H9 (cell line): ENCODE data around the gene ENDOV. TPM values are rescaled to one million over a fixed set of nuclear protein-coding genes. Genes with fewer than 3 reads are reported as not detected.

Experiments
- DNase-seq: peaks from one replicate; pipeline ENCODE4 v3.0.0-alpha.2; 2017
- H2AFZ ChIP-seq: one replicate; pipeline ENCODE4 v1.6.1; 2013; ENCODE audit warnings: mild to moderate bottlenecking, low read length, control low read depth, moderate library complexity
- H2AK5ac ChIP-seq: 2 replicates; pipeline ENCODE4 v1.6.1; 2013; ENCODE audit warnings: low read length, control low read depth, mixed read lengths; ENCODE audit not compliant: insufficient read length
- H2BK120ac ChIP-seq: one replicate; pipeline ENCODE4 v1.6.1; 2013; ENCODE audit warnings: low read depth, mild to moderate bottlenecking, low read length, control low read depth, inconsistent platforms; ENCODE audit not compliant: poor library complexity, severe bottlenecking
- H2BK12ac ChIP-seq: 2 replicates; pipeline ENCODE4 v1.6.1; 2013; ENCODE audit warnings: low read length, control low read depth, mixed read lengths, low read depth; ENCODE audit not compliant: insufficient read length
- H2BK15ac ChIP-seq: 2 replicates; pipeline ENCODE4 v1.6.1; 2013; ENCODE audit warnings: low read depth, low read length, control low read depth
- H2BK20ac ChIP-seq: one replicate; pipeline ENCODE4 v1.6.1; 2013; ENCODE audit warnings: low read depth, mild to moderate bottlenecking, low read length, control low read depth, inconsistent platforms; ENCODE audit not compliant: poor library complexity, severe bottlenecking
- H2BK5ac ChIP-seq: 2 replicates; pipeline ENCODE4 v1.6.1; 2013; ENCODE audit warnings: low read length, control low read depth, mixed read lengths; ENCODE audit not compliant: insufficient read length
- H3K14ac ChIP-seq: 2 replicates; pipeline ENCODE4 v1.6.1; 2013; ENCODE audit warnings: low read length, control low read depth; ENCODE audit not compliant: insufficient read depth
- H3K18ac ChIP-seq: 2 replicates; pipeline ENCODE4 v1.6.1; 2013; ENCODE audit warnings: low read depth, mild to moderate bottlenecking, mixed read lengths, low read length, control low read depth; ENCODE audit not compliant: insufficient read length
- H3K23ac ChIP-seq: 2 replicates; pipeline ENCODE4 v1.6.1; 2013; ENCODE audit warnings: low read length, control low read depth, mixed read lengths, low read depth; ENCODE audit not compliant: insufficient read length
- H3K23me2 ChIP-seq: 2 replicates; pipeline ENCODE4 v1.6.1; 2013; ENCODE audit warnings: low read depth, mild to moderate bottlenecking, mixed read lengths, low read length, control low read depth; ENCODE audit not compliant: insufficient read length, poor library complexity, severe bottlenecking
- H3K27ac ChIP-seq: 2 replicates; pipeline ENCODE4 v1.5.1; 2013; ENCODE audit warnings: low read length, control low read depth, mixed read lengths, low read depth; ENCODE audit not compliant: insufficient read length
- H3K27me3 ChIP-seq: 2 replicates; pipeline ENCODE4 v1.6.1; 2013; ENCODE audit warnings: low read length, control low read depth, inconsistent platforms; ENCODE audit not compliant: insufficient read depth
- H3K4ac ChIP-seq: 2 replicates; pipeline ENCODE4 v1.6.1; 2013; ENCODE audit warnings: low read depth, mild to moderate bottlenecking, control low read depth, inconsistent platforms, low read length, moderate library complexity
- H3K4me1 ChIP-seq: 2 replicates; pipeline ENCODE4 v1.6.1; 2013; ENCODE audit warnings: low read length, control low read depth, inconsistent platforms; ENCODE audit not compliant: insufficient read depth
- H3K4me2 ChIP-seq: 2 replicates; pipeline ENCODE4 v1.6.1; 2013; ENCODE audit warnings: low read length, control low read depth, mixed read lengths; ENCODE audit not compliant: insufficient read length, insufficient read depth
- H3K56ac ChIP-seq: 2 replicates; pipeline ENCODE4 v1.6.1; 2013; ENCODE audit warnings: low read depth, mild to moderate bottlenecking, mixed read lengths, low read length, control low read depth; ENCODE audit not compliant: insufficient read length
- H3K79me1 ChIP-seq: 2 replicates; pipeline ENCODE4 v1.6.1; 2013; ENCODE audit warnings: low read depth, mild to moderate bottlenecking, moderate library complexity, low read length, control low read depth, inconsistent platforms; ENCODE audit not compliant: insufficient read depth, poor library complexity, severe bottlenecking
- H3K79me2 ChIP-seq: 2 replicates; pipeline ENCODE4 v1.6.1; 2013; ENCODE audit warnings: low read length, control low read depth, inconsistent platforms; ENCODE audit not compliant: insufficient read depth
- H3K9ac ChIP-seq: 2 replicates; pipeline ENCODE4 v1.6.1; 2013; ENCODE audit warnings: low read length, control low read depth, mixed read lengths; ENCODE audit not compliant: insufficient read length; ENCODE audit errors: extremely low read depth
- H3K9me3 ChIP-seq: one replicate; pipeline ENCODE4 v1.6.1; 2013; ENCODE audit warnings: low read depth, low read length, inconsistent platforms; ENCODE audit not compliant: control insufficient read depth
- H3T11ph ChIP-seq: one replicate; pipeline ENCODE4 v1.6.1; 2013; ENCODE audit warnings: mild to moderate bottlenecking, low read length, control low read depth, inconsistent platforms
- H4K20me1 ChIP-seq: one replicate; pipeline ENCODE4 v1.6.1; 2013; ENCODE audit not compliant: control insufficient read depth, insufficient read length, insufficient read depth
- H4K5ac ChIP-seq: 2 replicates; pipeline ENCODE4 v1.6.1; 2013; ENCODE audit warnings: low read depth, mild to moderate bottlenecking, mixed read lengths, low read length, control low read depth; ENCODE audit not compliant: insufficient read length
- H4K8ac ChIP-seq: replicated peaks from 2 replicates; pipeline ENCODE4 v1.6.1; 2013; ENCODE audit warnings: low read length, control low read depth, mixed read lengths, low read depth; ENCODE audit not compliant: insufficient read length
- H4K91ac ChIP-seq: 2 replicates; pipeline ENCODE4 v1.6.1; 2013; ENCODE audit warnings: low read depth, mild to moderate bottlenecking, moderate library complexity, mixed read lengths, low read length, control low read depth; ENCODE audit not compliant: insufficient read length
- H3K27ac Mint-ChIP-seq, 3 experiments: 2 replicates in 2 of 3; 3 replicates in 1 of 3; pipeline ENCODE4 v1.8.0; 2020 to 2021; ENCODE audit warnings: mixed read lengths in 3 of 3, mild to moderate bottlenecking in 1 of 3, moderate library complexity in 1 of 3
- H3K27me3 Mint-ChIP-seq: 2 replicates; pipeline ENCODE4 v1.8.0; 2021; ENCODE audit warnings: low read depth, mild to moderate bottlenecking, moderate library complexity, mixed read lengths
- H3K36me3 Mint-ChIP-seq, 3 experiments: 2 replicates in 2 of 3; 3 replicates in 1 of 3; pipeline ENCODE4 v1.8.0; 2020 to 2021; ENCODE audit warnings: low read depth in 3 of 3, mixed read lengths in 3 of 3; ENCODE audit not compliant: insufficient read depth in 1 of 3
- H3K4me1 Mint-ChIP-seq, 2 experiments: 2 replicates each; pipeline ENCODE4 v1.8.0; 2020; ENCODE audit warnings: mixed read lengths in 2 of 2
- H3K4me3 Mint-ChIP-seq, 2 experiments: 2 replicates in 1 of 2; 3 replicates in 1 of 2; pipeline ENCODE4 v1.8.0; 2020 to 2021; ENCODE audit warnings: mild to moderate bottlenecking in 2 of 2, mixed read lengths in 2 of 2, moderate library complexity in 1 of 2
- H3K9me3 Mint-ChIP-seq, 2 experiments: 2 replicates in 1 of 2; 3 replicates in 1 of 2; pipeline ENCODE4 v1.8.0; 2020; ENCODE audit warnings: mild to moderate bottlenecking in 2 of 2, mixed read lengths in 2 of 2, moderate library complexity in 1 of 2
- WGBS: extraction: QIAGEN DNeasy Blood & Tissue Kit; methylation state at CpG from one replicate; pipeline ENCODE4 v1.1.7; 2013; ENCODE audit warnings: missing lambda C conversion rate, low lambda C conversion rate, mixed read lengths; ENCODE audit not compliant: insufficient read length; ENCODE audit errors: extremely low coverage; 5-methylcytosine and 5-hydroxymethylcytosine counted together
- total RNA-seq: library from RNA; stranded (reverse); gene quantifications from 2 replicates; pipeline ENCODE4 v1.2.1, GENCODE V29; 2021
- TF ChIP-seq, protein P1 (sequence below): fragments of 200-600 bp; sonication (generic); conservative IDR thresholded peaks from 3 replicates; pipeline ENCODE4 v1.8.0; 2021; ENCODE audit warnings: antibody characterized with exemption, mild to moderate bottlenecking

ENDOV gene
- total RNA-seq, 1 experiment from 2014 or later: 17.1 TPM

DNA sequence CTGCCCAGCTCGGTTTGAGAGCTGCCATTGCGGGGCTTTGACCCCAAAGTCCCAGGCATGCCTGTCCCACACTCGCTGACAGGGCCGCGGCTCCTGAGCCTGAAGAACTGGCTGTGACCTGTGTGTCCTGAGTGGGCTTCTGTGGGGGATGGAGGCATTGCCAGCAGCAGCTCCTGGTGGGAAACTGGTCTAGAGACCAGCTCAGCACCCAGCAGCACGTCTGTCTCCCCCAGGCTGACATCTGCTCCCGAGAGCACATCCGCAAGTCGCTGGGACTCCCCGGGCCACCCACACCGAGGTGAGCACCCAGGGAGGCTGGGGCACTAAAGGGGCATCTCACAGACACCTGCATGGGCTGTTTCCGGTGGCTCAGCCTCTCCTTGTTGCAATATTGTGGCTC lies 13.4 kb downstream of the ENDOV start:
- Histone ChIP-seq H3K4ac (no peak overlapping the region), H3K23ac (no peak overlapping the region), H2BK5ac (no peak overlapping the region), H2BK12ac (no peak overlapping the region), H4K91ac (no peak overlapping the region), H3K18ac (no peak overlapping the region), H4K20me1 (no peaks in the 10 kb centered on the region), H4K8ac (no peak overlapping the region), H4K5ac (no peak overlapping the region), H3K27ac (no peak overlapping the region), H2BK20ac (no peak overlapping the region), H3T11ph (no peak overlapping the region), H3K4me2 (no peak overlapping the region), H2BK120ac (no peak overlapping the region), H3K79me1 (no peaks in the 10 kb centered on the region), H3K14ac (no peak overlapping the region), H3K4me1 (no peaks in the 10 kb centered on the region), H3K9ac (no peak overlapping the region), H3K27me3 (no peaks in the 10 kb centered on the region), H2AFZ (no peak overlapping the region), H2AK5ac (no peak overlapping the region), H2BK15ac (no peak overlapping the region), H3K9me3 (no peaks in the 10 kb centered on the region), H3K23me2 (no peaks in the 10 kb centered on the region), H3K56ac (no peak overlapping the region), H3K79me2 (no peaks in the 10 kb centered on the region)
- H3K9me3 Mint-ChIP-seq: no peaks in the 10 kb centered on the region
- no peak overlapping the region; a peak in 1 of 7 replicates for H3K27ac Mint-ChIP-seq
- no CpG with 5 or more reads among the region's 12 CpGs for WGBS
- peaks cover 4% of the 10 kb centered on the region for H3K27me3 Mint-ChIP-seq
- TF ChIP-seq, protein P1, sequence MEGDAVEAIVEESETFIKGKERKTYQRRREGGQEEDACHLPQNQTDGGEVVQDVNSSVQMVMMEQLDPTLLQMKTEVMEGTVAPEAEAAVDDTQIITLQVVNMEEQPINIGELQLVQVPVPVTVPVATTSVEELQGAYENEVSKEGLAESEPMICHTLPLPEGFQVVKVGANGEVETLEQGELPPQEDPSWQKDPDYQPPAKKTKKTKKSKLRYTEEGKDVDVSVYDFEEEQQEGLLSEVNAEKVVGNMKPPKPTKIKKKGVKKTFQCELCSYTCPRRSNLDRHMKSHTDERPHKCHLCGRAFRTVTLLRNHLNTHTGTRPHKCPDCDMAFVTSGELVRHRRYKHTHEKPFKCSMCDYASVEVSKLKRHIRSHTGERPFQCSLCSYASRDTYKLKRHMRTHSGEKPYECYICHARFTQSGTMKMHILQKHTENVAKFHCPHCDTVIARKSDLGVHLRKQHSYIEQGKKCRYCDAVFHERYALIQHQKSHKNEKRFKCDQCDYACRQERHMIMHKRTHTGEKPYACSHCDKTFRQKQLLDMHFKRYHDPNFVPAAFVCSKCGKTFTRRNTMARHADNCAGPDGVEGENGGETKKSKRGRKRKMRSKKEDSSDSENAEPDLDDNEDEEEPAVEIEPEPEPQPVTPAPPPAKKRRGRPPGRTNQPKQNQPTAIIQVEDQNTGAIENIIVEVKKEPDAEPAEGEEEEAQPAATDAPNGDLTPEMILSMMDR: no peak
- peaks cover 4 to 10% of the 10 kb centered on the region in 2 experiments for H3K4me1 Mint-ChIP-seq
- no peak overlapping the region for H3K4me3 Mint-ChIP-seq
- H3K36me3 Mint-ChIP-seq: no peaks in the 10 kb centered on the region
- no peak for DNase-seq
